Activated naive CD8-positive, alpha-beta T cell treated with anti-CD3 and anti-CD28 coated beads, Interleukin-2, amount 10 ng/mL, durations not matched to agents 7 days and 5 days (primary cell): Measurements from ENCODE around the gene CACNG1. TPM values are rescaled to one million over a fixed set of nuclear protein-coding genes. Genes with fewer than 3 reads are reported as not detected.

ENCODE experiments used
- ATAC-seq: fragments of 150-1000 bp; cut with Tn5 transposase; one replicate; pipeline ENCODE4 v1.10.0; 2021; ENCODE audit warnings: low read depth, moderate library complexity
- POLR2A ChIA-PET: fragments of 350-600 bp; sonication (Branson Sonifier 250); formaldehyde crosslinking; loops from one replicate; lab custom pipeline; 2021; ENCODE audit warnings: antibody characterized with exemption; lab: Charles Lee
- DNase-seq: peaks from one replicate; pipeline ENCODE4 v3.0.0; 2021
- H3K27ac Mint-ChIP-seq: one replicate; pipeline ENCODE4 v1.8.0; 2022; ENCODE audit warnings: mild to moderate bottlenecking, mixed read lengths
- H3K27me3 Mint-ChIP-seq: one replicate; pipeline ENCODE4 v1.8.0; 2022; ENCODE audit warnings: mild to moderate bottlenecking, moderate library complexity, mixed read lengths
- H3K36me3 Mint-ChIP-seq: one replicate; pipeline ENCODE4 v1.8.0; 2021; ENCODE audit warnings: mild to moderate bottlenecking, mixed read lengths
- H3K4me1 Mint-ChIP-seq: one replicate; pipeline ENCODE4 v1.8.0; 2021; ENCODE audit warnings: mixed read lengths
- H3K4me3 Mint-ChIP-seq: one replicate; pipeline ENCODE4 v1.8.0; 2022; ENCODE audit warnings: mild to moderate bottlenecking, moderate library complexity, mixed read lengths
- H3K9me3 Mint-ChIP-seq: one replicate; pipeline ENCODE4 v1.8.0; 2021; ENCODE audit warnings: mixed read lengths
- total RNA-seq, 2 experiments: library from RNA; stranded (reverse); gene quantifications; one replicate each; pipeline ENCODE4 v1.2.3, GENCODE V29; 2021

CACNG1 gene
- total RNA-seq: not detected

GRCh38 chr17:67044016-67044772, at the start of gene CACNG1:
Gene CACNG1 (plus strand): TSS chr17:67044554. CDS start chr17:67044661, 107 bp downstream.
- Mint-ChIP-seq H3K27me3 (peaks cover 6% of the 10 kb centered on the region), H3K36me3 (peaks cover 4% of the 10 kb centered on the region), H3K4me1 (no peaks in the 10 kb centered on the region), H3K4me3 (no peak within 1 kb of the TSS), H3K9me3 (peaks cover 10% of the 10 kb centered on the region), H3K27ac (no peak within 1 kb of the TSS)
- ATAC-seq (no peak), DNase-seq (no peak)
- POLR2A ChIA-PET: no interaction called here

GRCh38 chr17:66994930-66995535, 49.3 kb upstream of the CACNG1 start:
- POLR2A ChIA-PET: no interaction called here
- peaks cover 7% of the 10 kb centered on the region for H3K27me3 Mint-ChIP-seq
- DNase-seq: no peak
- H3K4me1 Mint-ChIP-seq: no peaks in the 10 kb centered on the region
- no peak for ATAC-seq
- H3K4me3 Mint-ChIP-seq: no peak overlapping the region
- no peaks in the 10 kb centered on the region for H3K9me3 Mint-ChIP-seq
- H3K27ac Mint-ChIP-seq: no peak overlapping the region
- no peaks in the 10 kb centered on the region for H3K36me3 Mint-ChIP-seq

- POLR2A ChIA-PET: no interaction called here
Measured at GRCh38 chr17:66995944-66996343, 48.4 kb upstream of the CACNG1 start.

GRCh38 chr17:66996926-66997325, 47.4 kb upstream of the CACNG1 start:
- no peak for ATAC-seq
- no peak for DNase-seq
- no peaks in the 10 kb centered on the region for H3K9me3 Mint-ChIP-seq
- no peak overlapping the region for H3K4me3 Mint-ChIP-seq
- H3K36me3 Mint-ChIP-seq: no peaks in the 10 kb centered on the region
- no peaks in the 10 kb centered on the region for H3K4me1 Mint-ChIP-seq
- H3K27ac Mint-ChIP-seq: no peak overlapping the region
- POLR2A ChIA-PET: no interaction called here
- H3K27me3 Mint-ChIP-seq: peaks cover under 1% of the 10 kb centered on the region

More at GRCh38 chr17:66995944-66996343, 48.4 kb upstream of the CACNG1 start:
- DNase-seq: no peak
- Mint-ChIP-seq H3K9me3 (no peaks in the 10 kb centered on the region), H3K4me1 (no peaks in the 10 kb centered on the region), H3K27me3 (peaks cover 2% of the 10 kb centered on the region), H3K27ac (no peak overlapping the region), H3K4me3 (no peak overlapping the region), H3K36me3 (no peaks in the 10 kb centered on the region)
- no peak for ATAC-seq

- no peaks in the 10 kb centered on the region for H3K4me1 Mint-ChIP-seq
- H3K4me3 Mint-ChIP-seq: no peak overlapping the region
- peaks cover 2% of the 10 kb centered on the region for H3K27me3 Mint-ChIP-seq
- no peak for DNase-seq
- ATAC-seq: no peak
- no peaks in the 10 kb centered on the region for H3K9me3 Mint-ChIP-seq
- H3K36me3 Mint-ChIP-seq: no peaks in the 10 kb centered on the region
- POLR2A ChIA-PET: no interaction called here
- no peak overlapping the region for H3K27ac Mint-ChIP-seq
Measured at GRCh38 chr17:67003231-67003630, 41.1 kb upstream of the CACNG1 start.

- Mint-ChIP-seq H3K27me3 (peaks cover 2% of the 10 kb centered on the region), H3K4me1 (no peaks in the 10 kb centered on the region), H3K27ac (no peak overlapping the region), H3K4me3 (no peak overlapping the region), H3K36me3 (no peaks in the 10 kb centered on the region), H3K9me3 (no peaks in the 10 kb centered on the region)
- POLR2A ChIA-PET: no interaction called here
- DNase-seq (no peak), ATAC-seq (no peak)
Measured at GRCh38 chr17:67004181-67004580, 40.2 kb upstream of the CACNG1 start.

GRCh38 chr17:67007266-67007665, 37.1 kb upstream of the CACNG1 start:
- no peak for ATAC-seq
- Mint-ChIP-seq H3K36me3 (no peaks in the 10 kb centered on the region), H3K27ac (no peak overlapping the region), H3K4me1 (no peaks in the 10 kb centered on the region), H3K27me3 (peaks cover 1% of the 10 kb centered on the region), H3K9me3 (no peaks in the 10 kb centered on the region), H3K4me3 (no peak overlapping the region)
- no peak for DNase-seq
- POLR2A ChIA-PET: no interaction called here

- DNase-seq: no peak
- POLR2A ChIA-PET: no interaction called here
- no peak overlapping the region for H3K4me3 Mint-ChIP-seq
- H3K27ac Mint-ChIP-seq: no peak overlapping the region
- ATAC-seq: no peak
- no peaks in the 10 kb centered on the region for H3K9me3 Mint-ChIP-seq
- no peaks in the 10 kb centered on the region for H3K4me1 Mint-ChIP-seq
- no peaks in the 10 kb centered on the region for H3K36me3 Mint-ChIP-seq
- peaks cover 1% of the 10 kb centered on the region for H3K27me3 Mint-ChIP-seq
Measured at GRCh38 chr17:67008101-67008500, 36.3 kb upstream of the CACNG1 start.

GRCh38 chr17:67011527-67012175, 32.7 kb upstream of the CACNG1 start:
- H3K27ac Mint-ChIP-seq: no peak overlapping the region
- H3K4me1 Mint-ChIP-seq: no peaks in the 10 kb centered on the region
- H3K9me3 Mint-ChIP-seq: no peaks in the 10 kb centered on the region
- POLR2A ChIA-PET: no interaction called here
- H3K4me3 Mint-ChIP-seq: no peak overlapping the region
- no peak for ATAC-seq
- H3K36me3 Mint-ChIP-seq: no peaks in the 10 kb centered on the region
- no peak for DNase-seq
- H3K27me3 Mint-ChIP-seq: peaks cover 3% of the 10 kb centered on the region

GRCh38 chr17:67013891-67014290, 30.5 kb upstream of the CACNG1 start:
- H3K27ac Mint-ChIP-seq: no peak overlapping the region
- H3K9me3 Mint-ChIP-seq: no peaks in the 10 kb centered on the region
- POLR2A ChIA-PET: no interaction called here
- no peaks in the 10 kb centered on the region for H3K36me3 Mint-ChIP-seq
- no peak for DNase-seq
- H3K4me1 Mint-ChIP-seq: no peaks in the 10 kb centered on the region
- H3K4me3 Mint-ChIP-seq: no peak overlapping the region
- peaks cover 3% of the 10 kb centered on the region for H3K27me3 Mint-ChIP-seq
- no peak for ATAC-seq

GRCh38 chr17:67015001-67015400, 29.4 kb upstream of the CACNG1 start:
- H3K9me3 Mint-ChIP-seq: no peaks in the 10 kb centered on the region
- no peak overlapping the region for H3K27ac Mint-ChIP-seq
- H3K27me3 Mint-ChIP-seq: peaks cover 3% of the 10 kb centered on the region
- H3K4me3 Mint-ChIP-seq: no peak overlapping the region
- ATAC-seq: no peak
- POLR2A ChIA-PET: interaction anchor here (0.7 kb wide), 1 partner anchor 17 kb away, joined by 3 read pairs; no protein-coding TSS in a partner anchor
- DNase-seq: no peak
- H3K36me3 Mint-ChIP-seq: no peaks in the 10 kb centered on the region
- H3K4me1 Mint-ChIP-seq: no peaks in the 10 kb centered on the region

GRCh38 chr17:67016039-67016762, 28.2 kb upstream of the CACNG1 start:
- no peaks in the 10 kb centered on the region for H3K4me1 Mint-ChIP-seq
- peaks cover 2% of the 10 kb centered on the region for H3K27me3 Mint-ChIP-seq
- no peak overlapping the region for H3K27ac Mint-ChIP-seq
- H3K4me3 Mint-ChIP-seq: no peak overlapping the region
- no peak for DNase-seq
- no peaks in the 10 kb centered on the region for H3K36me3 Mint-ChIP-seq
- H3K9me3 Mint-ChIP-seq: no peaks in the 10 kb centered on the region
- POLR2A ChIA-PET: no interaction called here
- ATAC-seq: no peak

- Mint-ChIP-seq H3K27me3 (peaks cover 2% of the 10 kb centered on the region), H3K4me1 (no peaks in the 10 kb centered on the region), H3K36me3 (no peaks in the 10 kb centered on the region), H3K9me3 (no peaks in the 10 kb centered on the region), H3K4me3 (no peak overlapping the region), H3K27ac (no peak overlapping the region)
- POLR2A ChIA-PET: no interaction called here
- ATAC-seq (no peak), DNase-seq (no peak)
Measured at GRCh38 chr17:67017910-67018309, 26.4 kb upstream of the CACNG1 start.
